ES-I3 (cell line): ENCODE results near the gene ANKRD29.
"Not testable (repeated sequence)": the region's sequence is repeated elsewhere in the genome, so short reads cannot be mapped to it uniquely, and the experiment has no call there.

ENCODE experiments used
- H3K36me3 ChIP-seq: 2 replicates; pipeline ENCODE4 v1.6.1; 2013; ENCODE audit warnings: mild to moderate bottlenecking, low read length, control low read depth, moderate library complexity; ENCODE audit not compliant: insufficient read depth
- H3K4me1 ChIP-seq: 2 replicates; pipeline ENCODE4 v1.6.1; 2013; ENCODE audit warnings: mild to moderate bottlenecking, control low read depth, low read length; ENCODE audit not compliant: insufficient read depth
- H3K9ac ChIP-seq: 2 replicates; pipeline ENCODE4 v1.6.1; 2013; ENCODE audit warnings: low read depth, mild to moderate bottlenecking, low read length, moderate library complexity
- H3K9me3 ChIP-seq: 2 replicates; pipeline ENCODE4 v1.6.1; 2013; ENCODE audit warnings: mild to moderate bottlenecking, low read length, moderate library complexity; ENCODE audit not compliant: control insufficient read depth, insufficient read depth

ANKRD29 gene

GRCh38 chr18:23627970-23628369 lies 34.7 kb downstream of the ANKRD29 start:
- H3K9me3 ChIP-seq, result no peaks in the 10 kb centered on the region
- no peak overlapping the region for H3K9ac ChIP-seq
- H3K4me1 ChIP-seq, result 0 out of 2 replicates have a peak, but pooled peaks cover 6% of the 10 kb centered on the region
- H3K36me3 ChIP-seq, result no peaks in the 10 kb centered on the region

- no peaks in the 10 kb centered on the region for H3K36me3 ChIP-seq
- no peaks in the 10 kb centered on the region for H3K9me3 ChIP-seq
- no peak overlapping the region for H3K9ac ChIP-seq
- 0 out of 2 replicates have a peak, but pooled peaks cover 6% of the 10 kb centered on the region for H3K4me1 ChIP-seq
These were observed 35.4 kb downstream of the ANKRD29 start for GRCh38 chr18:23627321-23627720.

GRCh38 chr18:23626451-23627279 lies 36.0 kb downstream of the ANKRD29 start:
- Histone ChIP-seq H3K36me3 (no peaks in the 10 kb centered on the region), H3K9me3 (no peaks in the 10 kb centered on the region), H3K9ac (no peak overlapping the region)

GRCh38 chr18:23623040-23623439 lies 39.7 kb downstream of the ANKRD29 start:
- Histone ChIP-seq H3K9ac (no peak overlapping the region), H3K9me3 (no peaks in the 10 kb centered on the region), H3K4me1 (no peaks in the 10 kb centered on the region), H3K36me3 (no peaks in the 10 kb centered on the region)

More at GRCh38 chr18:23626451-23627279, 36.0 kb downstream of the ANKRD29 start:
- 0 out of 2 replicates have a peak, but pooled peaks cover 2% of the 10 kb centered on the region for H3K4me1 ChIP-seq

GRCh38 chr18:23619388-23619881 lies 43.3 kb downstream of the ANKRD29 start:
- Histone ChIP-seq H3K9me3 (no peaks in the 10 kb centered on the region), H3K4me1 (no peaks in the 10 kb centered on the region), H3K9ac (peak overlapping the region; percentile 75), H3K36me3 (no peaks in the 10 kb centered on the region)

GRCh38 chr18:23618862-23619387 lies 43.8 kb downstream of the ANKRD29 start:
- Histone ChIP-seq H3K9ac (peak overlapping the region; percentile 75), H3K4me1 (no peaks in the 10 kb centered on the region), H3K9me3 (no peaks in the 10 kb centered on the region), H3K36me3 (no peaks in the 10 kb centered on the region)

GRCh38 chr18:23617412-23618014 lies 45.2 kb downstream of the ANKRD29 start:
- H3K4me1 ChIP-seq, result no peaks in the 10 kb centered on the region
- no peak overlapping the region for H3K9ac ChIP-seq
- H3K36me3 ChIP-seq, result no peaks in the 10 kb centered on the region
- no peaks in the 10 kb centered on the region for H3K9me3 ChIP-seq

- Histone ChIP-seq H3K4me1 (no peaks in the 10 kb centered on the region), H3K9me3 (no peaks in the 10 kb centered on the region), H3K9ac (no peak overlapping the region), H3K36me3 (no peaks in the 10 kb centered on the region)
These were observed 46.5 kb downstream of the ANKRD29 start for GRCh38 chr18:23616258-23616657.

- no peaks in the 10 kb centered on the region for H3K9me3 ChIP-seq
- no peaks in the 10 kb centered on the region for H3K36me3 ChIP-seq
- no peaks in the 10 kb centered on the region for H3K4me1 ChIP-seq
- H3K9ac ChIP-seq, result no peak overlapping the region
These were observed 47.8 kb downstream of the ANKRD29 start for GRCh38 chr18:23614891-23615290.

- Histone ChIP-seq H3K4me1 (no peaks in the 10 kb centered on the region), H3K36me3 (no peaks in the 10 kb centered on the region), H3K9me3 (no peaks in the 10 kb centered on the region), H3K9ac (no peak overlapping the region)
These were observed 48.3 kb downstream of the ANKRD29 start for GRCh38 chr18:23614413-23614812.

- not testable (repeated sequence) for H3K9me3 ChIP-seq, H3K36me3 ChIP-seq, H3K4me1 ChIP-seq, H3K9ac ChIP-seq
These were observed 49.6 kb downstream of the ANKRD29 start for GRCh38 chr18:23613091-23613475.

GRCh38 chr18:23612434-23613090 lies 50.1 kb downstream of the ANKRD29 start:
- Histone ChIP-seq H3K4me1 (no peaks in the 10 kb centered on the region), H3K36me3 (no peaks in the 10 kb centered on the region), H3K9me3 (no peaks in the 10 kb centered on the region), H3K9ac (no peak overlapping the region)

GRCh38 chr18:23609390-23610023 lies 53.2 kb downstream of the ANKRD29 start:
- H3K9me3 ChIP-seq, result no peaks in the 10 kb centered on the region
- H3K4me1 ChIP-seq, result no peaks in the 10 kb centered on the region

GRCh38 chr18:23608211-23608610 lies 54.5 kb downstream of the ANKRD29 start:
- no peak overlapping the region for H3K9ac ChIP-seq
- no peaks in the 10 kb centered on the region for H3K4me1 ChIP-seq

More at GRCh38 chr18:23609390-23610023, 53.2 kb downstream of the ANKRD29 start:
- Histone ChIP-seq H3K9ac (no peak overlapping the region), H3K36me3 (no peaks in the 10 kb centered on the region)

More at GRCh38 chr18:23608211-23608610, 54.5 kb downstream of the ANKRD29 start:
- no peaks in the 10 kb centered on the region for H3K9me3 ChIP-seq
- H3K36me3 ChIP-seq, result no peaks in the 10 kb centered on the region
